K562 (cell line): Measurements from ENCODE around the gene TRIP10. TPM values are rescaled to one million over a fixed set of nuclear protein-coding genes. Genes with fewer than 3 reads are reported as not detected.
A peak's percentile ranks its signal among the peaks of the same experiment; 100 is the strongest.

Experiments
- ZBTB40 ChIP-seq, 2 experiments: fragments of 450-650 bp in 1 of 2; sonication (generic) in 1 of 2; formaldehyde crosslinking in 1 of 2; IDR thresholded peaks; 2 replicates each; pipeline versions ENCODE4 v1.7.1 to v1.9.0; 2016 to 2022; ENCODE audit warnings: inconsistent platforms in 1 of 2, mild to moderate bottlenecking in 1 of 2, missing genetic modification reagents in 1 of 2
- polyA plus RNA-seq, 8 experiments: library from polyadenylated mRNA; depleted of rRNA in 4 of 8; stranded (reverse) in 5 of 8; unstranded in 3 of 8; fragments of >200 nt; fragmentation: Nextera tagmentation in 2 of 8; fragmentation: Illumina TruSeq in 1 of 8; extraction: Ambion mirVana in 2 of 8; extraction: Trizol in 1 of 8; gene quantifications; 2 replicates each; pipeline versions ENCODE4 v1.2.1 to v1.2.3, GENCODE V29; 2011 to 2014; ENCODE audit warnings: inconsistent platforms in 1 of 8, missing spikeins in 1 of 8
- total RNA-seq, 7 experiments: library from RNA; depleted of rRNA in 6 of 7; stranded (reverse); fragments of >200 nt in 6 of 7; fragmentation: Illumina TruSeq in 2 of 7; extraction: Trizol in 2 of 7; gene quantifications; 2 replicates each; pipeline versions ENCODE4 v1.2.1 to v1.2.3, GENCODE V29; 2011 to 2021; ENCODE audit warnings: low replicate concordance in 1 of 7

The TRIP10 gene
- total and polyA plus RNA-seq, 9 of the 15 experiments (the other 6 are each of a cell fraction or from before 2014, with no cell fraction given), result 1.2 to 66.8 (median 36.1) TPM

- TF ChIP-seq ZBTB40 (IDR thresholded peaks at IDR 0.05) (no peak), ZBTB40 (CRISPR knock-in tag; IDR thresholded peaks at IDR 0.05) (peak; percentile 68)
Observed at GRCh38 chr19:6717441-6717971, 22.0 kb upstream of the TRIP10 start (continued).
